B cell (primary cell): ENCODE measurements around the gene CMTM1. TPM values are rescaled to one million over a fixed set of nuclear protein-coding genes. Genes with fewer than 3 reads are reported as not detected.

Experiments used
- ATAC-seq: fragments of 200-7000 bp; cut with Tn5 transposase; one replicate; pipeline ENCODE4 v1.10.0; 2021; ENCODE audit warnings: low read depth, mild to moderate bottlenecking, moderate number of reproducible peaks, moderate library complexity
- CTCF ChIA-PET: fragments of 350-600 bp; sonication (Branson Sonifier 250); formaldehyde crosslinking; loops from one replicate; lab custom pipeline; 2021; ENCODE audit warnings: antibody characterized with exemption, inconsistent platforms; lab: Charles Lee
- POLR2A ChIA-PET: fragments of 350-600 bp; sonication (Branson Sonifier 250); formaldehyde crosslinking; loops from one replicate; lab custom pipeline; 2021; ENCODE audit warnings: antibody characterized with exemption; lab: Charles Lee
- DNase-seq: peaks from one replicate; pipeline ENCODE4 v3.0.0; 2013
- H2AFZ ChIP-seq: 2 replicates; pipeline ENCODE4 v1.6.1; 2012; ENCODE audit warnings: mild to moderate bottlenecking, low read depth, low read length; ENCODE audit not compliant: insufficient read depth, poor library complexity, severe bottlenecking
- H3K27ac ChIP-seq, 2 donors: 1 replicate in 1 of 2; 2 replicates in 1 of 2; pipeline ENCODE4 v1.5.1; 2012 to 2013; ENCODE audit warnings: low read length in 2 of 2, mild to moderate bottlenecking in 2 of 2, moderate library complexity in 1 of 2
- H3K27me3 ChIP-seq, 4 experiments: fragments of 200-600 bp in 1 of 4; sonication (generic) in 1 of 4; replicated peaks in 1 of 4; 1 replicate in 2 of 4; 2 replicates in 2 of 4; pipeline versions ENCODE4 v1.6.1 to v1.7.0; 2013 to 2016; ENCODE audit warnings: low read length in 3 of 4, mild to moderate bottlenecking in 2 of 4, mixed read lengths in 1 of 4, moderate library complexity in 1 of 4; ENCODE audit not compliant: insufficient read depth in 4 of 4, control insufficient read depth in 3 of 4; ENCODE audit errors: control extremely low read depth in 1 of 4
- H3K36me3 ChIP-seq, 2 experiments: replicated peaks in 1 of 2; 1 replicate in 1 of 2; 2 replicates in 1 of 2; pipeline versions ENCODE4 v1.6.1 to v1.7.1; 2013; ENCODE audit warnings: low read length in 1 of 2; ENCODE audit not compliant: insufficient read depth in 2 of 2, control insufficient read depth in 1 of 2; ENCODE audit errors: control extremely low read depth in 1 of 2, extremely low read depth in 1 of 2
- H3K4me1 ChIP-seq, 2 donors: fragments of 200-600 bp in 1 of 2; sonication (generic) in 1 of 2; 1 replicate in 1 of 2; 2 replicates in 1 of 2; pipeline versions ENCODE4 v1.5.1 to v1.6.1; 2013 to 2017; ENCODE audit warnings: low read length in 2 of 2; ENCODE audit not compliant: control insufficient read depth in 2 of 2, insufficient read depth in 2 of 2
- H3K4me2 ChIP-seq: replicated peaks from 2 replicates; pipeline ENCODE3; 2012; ENCODE audit warnings: mild to moderate bottlenecking, low read depth, low read length; ENCODE audit not compliant: poor library complexity, severe bottlenecking
- H3K4me3 ChIP-seq, 5 experiments: fragments of 200-600 bp in 1 of 5; sonication (generic) in 1 of 5; 1 replicate in 3 of 5; 2 replicates in 2 of 5; pipeline versions ENCODE4 v1.5.1 to v1.7.0; 2011 to 2016; ENCODE audit warnings: low read length in 4 of 5, mild to moderate bottlenecking in 4 of 5, low read depth in 2 of 5, control low read depth in 1 of 5, moderate library complexity in 1 of 5; ENCODE audit not compliant: insufficient read depth in 1 of 5; ENCODE audit errors: control extremely low read depth in 1 of 5, extremely low read depth in 1 of 5
- H3K79me2 ChIP-seq: fragments of 200-600 bp; sonication (generic); one replicate; pipeline ENCODE4 v1.6.0; 2016; ENCODE audit warnings: low read length; ENCODE audit not compliant: control insufficient read depth, insufficient read depth
- H3K9ac ChIP-seq: fragments of 200-600 bp; sonication (generic); 2 replicates; pipeline ENCODE4 v1.6.1; 2017; ENCODE audit warnings: mild to moderate bottlenecking, low read length, moderate library complexity
- H3K9me3 ChIP-seq, 3 donors: one replicate each; pipeline versions ENCODE4 v1.6.1 to v1.7.1; 2013; ENCODE audit warnings: low read length in 2 of 3; ENCODE audit not compliant: control insufficient read depth in 2 of 3, insufficient read depth in 1 of 3; ENCODE audit errors: control extremely low read depth in 1 of 3
- H4K20me1 ChIP-seq: 2 replicates; pipeline ENCODE4 v1.6.0; 2012; ENCODE audit warnings: mild to moderate bottlenecking, low read length; ENCODE audit not compliant: insufficient read depth, control insufficient read depth, poor library complexity, severe bottlenecking
- H3K27ac Mint-ChIP-seq: one replicate; pipeline ENCODE4 v1.8.0; 2021; ENCODE audit warnings: mixed read lengths
- H3K27me3 Mint-ChIP-seq: one replicate; pipeline ENCODE4 v1.8.0; 2021; ENCODE audit warnings: mixed read lengths
- H3K4me1 Mint-ChIP-seq: one replicate; pipeline ENCODE4 v1.8.0; 2021; ENCODE audit warnings: mixed read lengths
- H3K4me3 Mint-ChIP-seq: one replicate; pipeline ENCODE4 v1.8.0; 2021; ENCODE audit warnings: mixed read lengths
- H3K9me3 Mint-ChIP-seq: one replicate; pipeline ENCODE4 v1.8.0; 2022; ENCODE audit warnings: mixed read lengths; ENCODE audit not compliant: insufficient read depth
- CTCF ChIP-seq: fragments of 200-600 bp; IDR thresholded peaks from one replicate; pipeline ENCODE4 v1.8.0; 2022; ENCODE audit warnings: antibody characterized with exemption, mild to moderate bottlenecking
- EZH2 ChIP-seq: IDR thresholded peaks from 2 replicates; pipeline ENCODE4 v1.6.1; 2012; ENCODE audit warnings: borderline replicate concordance, low read depth, mild to moderate bottlenecking, moderate library complexity, low read length; ENCODE audit not compliant: insufficient read depth, poor library complexity, severe bottlenecking
- WGBS: methylation state at CpG from one replicate; pipeline ENCODE4 v1.1.5; 2013; ENCODE audit warnings: missing lambda C conversion rate; ENCODE audit not compliant: insufficient coverage; 5-methylcytosine and 5-hydroxymethylcytosine counted together
- intact Hi-C: fragments of 100-400 bp; cut with micrococcal nuclease; formaldehyde crosslinking; loops from one replicate; pipeline ENCODE4 v1.10.0; 2022
- polyA plus RNA-seq: library from polyadenylated mRNA; depleted of rRNA; stranded (reverse); fragments of >200 nt; gene quantifications from 2 replicates; pipeline ENCODE4 v1.2.3, GENCODE V29; 2012
- total RNA-seq, 2 donors: library from RNA; stranded (reverse); fragments of 120-200 nt in 1 of 2; gene quantifications; 1 replicate in 1 of 2; 2 replicates in 1 of 2; pipeline versions ENCODE4 v1.2.3 to v1.2.4, GENCODE V29; 2013 to 2022

The CMTM1 gene
- total and polyA plus RNA-seq, 2 donors (not counting 1 experiment from before 2014, with no cell fraction given): 1.6 to 5.9 TPM

DNA sequence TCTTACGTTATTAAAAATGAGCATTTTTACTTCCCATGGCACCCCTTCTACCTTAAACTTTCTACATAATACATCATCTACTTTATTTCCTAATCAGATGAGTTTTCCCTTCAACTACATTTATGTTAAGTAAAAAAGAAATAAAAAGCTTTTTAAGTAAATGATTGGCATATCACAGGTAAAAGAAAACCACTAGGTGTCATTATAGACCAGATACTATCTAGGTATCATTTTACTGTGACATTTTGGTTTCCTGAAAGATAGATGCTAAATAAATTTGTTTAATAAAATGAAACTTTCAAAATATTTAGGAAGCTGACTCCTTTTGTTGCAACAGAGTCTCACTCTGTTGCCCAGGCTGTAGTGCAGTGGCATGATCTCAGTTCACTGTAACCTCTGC, 3.8 kb upstream of the CMTM1 start:
- no peak overlapping the region for H3K27ac Mint-ChIP-seq
- Histone ChIP-seq H3K79me2 (peaks cover 9% of the 10 kb centered on the region), H3K27me3 (no peaks in the 10 kb centered on the region), H3K36me3 (peaks cover 0 to 41% of the 10 kb centered on the region in 2 experiments), H3K4me2 (no peak overlapping the region), H3K27ac (no peak overlapping the region), H3K4me1 (no peaks in the 10 kb centered on the region), H3K4me3 (no peak overlapping the region), H3K9me3 (no peaks in the 10 kb centered on the region), H2AFZ (no peak overlapping the region), H3K9ac (no peak overlapping the region), H4K20me1 (peaks cover 10% of the 10 kb centered on the region)
- CTCF ChIA-PET: interaction anchor here (0.7 to 4.1 kb wide), 25 partner anchors 9 to 306 kb away, joined by 3 to 20 read pairs (median 5); partner anchors contain the start of genes CKLF, CMTM2, DYNC1LI2 and TK2
- DNase-seq: no peak
- H3K4me3 Mint-ChIP-seq: no peak overlapping the region
- TF ChIP-seq CTCF (peak; percentile 48), EZH2 (no peak)
- peaks cover 22% of the 10 kb centered on the region for H3K4me1 Mint-ChIP-seq
- WGBS: no CpG with 5 or more reads among the region's 1 CpG
- ATAC-seq: no peak
- POLR2A ChIA-PET: interaction anchor here (1.3 kb wide), 1 partner anchor 10 kb away, joined by 4 read pairs; the partner anchor contains the start of gene CKLF
- intact Hi-C loops: loop anchor here (5.0 kb wide), 1 partner anchor 305 kb away; no protein-coding TSS in a partner anchor
- no peaks in the 10 kb centered on the region for H3K9me3 Mint-ChIP-seq
- no peaks in the 10 kb centered on the region for H3K27me3 Mint-ChIP-seq

DNA sequence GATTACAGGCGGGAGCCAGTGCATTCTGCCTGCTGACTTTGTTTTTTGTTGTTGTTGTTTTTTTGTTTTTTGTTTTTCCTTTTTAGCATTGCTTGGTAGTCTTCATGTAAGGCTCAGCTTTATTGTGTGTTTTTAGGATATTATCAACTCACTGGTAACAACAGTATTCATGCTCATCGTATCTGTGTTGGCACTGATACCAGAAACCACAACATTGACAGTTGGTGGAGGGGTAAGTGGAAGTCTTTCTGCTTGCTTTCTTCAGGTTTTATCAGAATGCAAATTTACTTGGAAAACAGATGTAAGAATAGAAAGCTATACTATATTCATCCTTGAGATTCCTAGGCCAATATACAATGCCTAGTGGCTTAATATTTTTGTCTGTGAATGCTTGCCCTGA, 3.3 kb upstream of the CMTM1 start:
- H3K4me1 ChIP-seq: no peaks in the 10 kb centered on the region
- DNase-seq (no peak), ATAC-seq (no peak)
- peaks cover 10% of the 10 kb centered on the region for H4K20me1 ChIP-seq
- ChIA-PET POLR2A (interaction anchor here (1.3 kb wide), 1 partner anchor 11 kb away, joined by 4 read pairs; the partner anchor contains the start of gene CKLF), CTCF (interaction anchor here (0.7 to 4.1 kb wide), 24 partner anchors 9 to 305 kb away, joined by 3 to 20 read pairs (median 6); partner anchors contain the start of genes CKLF, CMTM2, DYNC1LI2 and TK2)
- Mint-ChIP-seq H3K27ac (no peak overlapping the region), H3K27me3 (no peaks in the 10 kb centered on the region), H3K4me1 (peaks cover 19% of the 10 kb centered on the region), H3K9me3 (no peaks in the 10 kb centered on the region), H3K4me3 (no peak overlapping the region)
- no peak overlapping the region for H3K4me2 ChIP-seq
- H3K27ac ChIP-seq: no peak overlapping the region
- intact Hi-C loops: loop anchor here (5.0 kb wide), 1 partner anchor 304 kb away; no protein-coding TSS in a partner anchor
- no peak overlapping the region for H3K9ac ChIP-seq
- 100% methylated on average over 1 of the region's 2 CpGs for WGBS
- no peak overlapping the region for H2AFZ ChIP-seq
- peaks cover 9% of the 10 kb centered on the region for H3K79me2 ChIP-seq
- TF ChIP-seq CTCF: no peak
- no peak for TF ChIP-seq EZH2
- peaks cover 0 to 36% of the 10 kb centered on the region in 2 experiments for H3K36me3 ChIP-seq
- no peaks in the 10 kb centered on the region for H3K27me3 ChIP-seq
- no peaks in the 10 kb centered on the region for H3K9me3 ChIP-seq
- no peak overlapping the region for H3K4me3 ChIP-seq
